A673 (cell line): ENCODE results near the gene SNX30. TPM values are rescaled to one million over a fixed set of nuclear protein-coding genes. Genes with fewer than 3 reads are reported as not detected.

ENCODE experiments used
- BruUV-seq: library from RNA; stranded (reverse); fragments of 400-500 nt; replicated peaks from 2 replicates; lab custom pipeline; 2021; lab: Mats Ljungman, UMichigan
- CTCF ChIA-PET: fragments of 300-600 bp; sonication (Branson Sonifier 250); formaldehyde crosslinking; loops from one replicate; lab custom pipeline; 2022; ENCODE audit warnings: antibody characterized with exemption; lab: Charles Lee
- POLR2A ChIA-PET: fragments of 300-600 bp; sonication (Branson Sonifier 250); formaldehyde crosslinking; loops from one replicate; lab custom pipeline; 2022; ENCODE audit warnings: antibody characterized with exemption; ENCODE audit not compliant: low non-redundant PET; lab: Charles Lee
- DNase-seq: peaks from one replicate; pipeline ENCODE4 v3.0.0-alpha.2; 2015; ENCODE audit warnings: low spot score
- H3K27ac ChIP-seq: fragments of 200-600 bp; sonication (generic); 2 replicates; pipeline ENCODE4 v1.5.1; 2016; ENCODE audit warnings: mixed run types, low read depth, mild to moderate bottlenecking, mixed read lengths, antibody characterized with exemption, low read length; ENCODE audit not compliant: poor library complexity, severe bottlenecking
- H3K27me3 ChIP-seq: fragments of 200-600 bp; sonication (generic); replicated peaks from 2 replicates; pipeline ENCODE4 v1.6.1; 2017; ENCODE audit warnings: mixed run types, low read depth, mild to moderate bottlenecking, mixed read lengths, antibody characterized with exemption, low read length; ENCODE audit not compliant: insufficient read depth, poor library complexity
- H3K36me3 ChIP-seq: fragments of 200-600 bp; sonication (generic); 2 replicates; pipeline ENCODE4 v1.6.1; 2016; ENCODE audit warnings: mixed run types, mild to moderate bottlenecking, mixed read lengths, antibody characterized with exemption, low read length; ENCODE audit not compliant: insufficient read depth, poor library complexity, severe bottlenecking
- H3K4me1 ChIP-seq: fragments of 200-600 bp; sonication (generic); 2 replicates; pipeline ENCODE4 v1.6.1; 2017; ENCODE audit warnings: mixed run types, mild to moderate bottlenecking, mixed read lengths, antibody characterized with exemption, low read length; ENCODE audit not compliant: insufficient read depth, poor library complexity, severe bottlenecking
- H3K4me3 ChIP-seq: fragments of 200-600 bp; sonication (generic); 2 replicates; pipeline ENCODE4 v1.5.1; 2016; ENCODE audit warnings: low read depth, mixed run types, mild to moderate bottlenecking, mixed read lengths, low read length; ENCODE audit not compliant: poor library complexity, severe bottlenecking
- H3K9me3 ChIP-seq: fragments of 200-600 bp; sonication (generic); 2 replicates; pipeline ENCODE4 v1.6.1; 2016; ENCODE audit warnings: mixed run types, low read depth, mild to moderate bottlenecking, mixed read lengths, antibody characterized with exemption, low read length; ENCODE audit not compliant: poor library complexity, severe bottlenecking
- EZH2 ChIP-seq: fragments of 200-600 bp; sonication (generic); IDR thresholded peaks from 2 replicates; pipeline ENCODE4 v1.6.1; 2017; ENCODE audit warnings: borderline replicate concordance, low read depth, mild to moderate bottlenecking, mixed read lengths, antibody characterized with exemption, low read length; ENCODE audit not compliant: poor library complexity, severe bottlenecking
- intact Hi-C: fragments of 100-400 bp; cut with micrococcal nuclease; formaldehyde crosslinking; loops from one replicate; pipeline ENCODE4 v1.10.0; 2022; ENCODE audit not compliant: unreplicated experiment
- total RNA-seq: library from RNA; stranded (reverse); gene quantifications from 2 replicates; pipeline ENCODE4 v1.2.3, GENCODE V29; 2021
- TF ChIP-seq, protein P1 (sequence below): fragments of 300-800, 200-600 bp; sonication (generic); conservative IDR thresholded peaks from 2 replicates; pipeline ENCODE4 v1.5.1; 2017; ENCODE audit warnings: low read depth, mild to moderate bottlenecking, antibody characterized with exemption, low read length, moderate library complexity, mixed read lengths

SNX30 gene
- total RNA-seq, 1 experiment from 2014 or later = 6.1 TPM

DNA sequence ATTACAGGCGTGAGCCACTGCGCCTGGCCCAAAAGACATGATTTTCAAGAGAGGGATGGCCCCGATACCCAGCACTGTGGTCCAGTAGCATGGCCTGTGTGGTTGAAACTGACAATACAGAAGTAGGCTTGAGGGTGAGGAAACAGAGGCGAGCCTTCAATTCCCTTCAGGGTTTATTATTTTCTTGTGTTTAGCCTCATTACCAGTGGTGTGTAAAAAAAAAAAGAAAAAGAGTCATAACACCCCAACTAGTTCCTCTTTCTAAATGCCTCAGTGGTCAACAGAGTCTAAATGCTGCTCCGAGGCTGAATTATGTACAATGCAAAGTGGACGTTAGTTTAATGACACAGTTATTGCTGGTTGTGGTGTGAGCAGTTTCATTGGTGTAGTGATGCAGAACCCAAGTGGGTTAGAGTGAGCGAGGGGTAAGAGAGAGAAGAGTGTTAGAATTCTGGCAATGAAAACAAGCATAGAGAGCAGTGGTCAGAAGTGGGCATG, 58.8 kb downstream of the SNX30 start:
- H3K9me3 ChIP-seq = no peaks in the 10 kb centered on the region
- TF ChIP-seq, protein P1, sequence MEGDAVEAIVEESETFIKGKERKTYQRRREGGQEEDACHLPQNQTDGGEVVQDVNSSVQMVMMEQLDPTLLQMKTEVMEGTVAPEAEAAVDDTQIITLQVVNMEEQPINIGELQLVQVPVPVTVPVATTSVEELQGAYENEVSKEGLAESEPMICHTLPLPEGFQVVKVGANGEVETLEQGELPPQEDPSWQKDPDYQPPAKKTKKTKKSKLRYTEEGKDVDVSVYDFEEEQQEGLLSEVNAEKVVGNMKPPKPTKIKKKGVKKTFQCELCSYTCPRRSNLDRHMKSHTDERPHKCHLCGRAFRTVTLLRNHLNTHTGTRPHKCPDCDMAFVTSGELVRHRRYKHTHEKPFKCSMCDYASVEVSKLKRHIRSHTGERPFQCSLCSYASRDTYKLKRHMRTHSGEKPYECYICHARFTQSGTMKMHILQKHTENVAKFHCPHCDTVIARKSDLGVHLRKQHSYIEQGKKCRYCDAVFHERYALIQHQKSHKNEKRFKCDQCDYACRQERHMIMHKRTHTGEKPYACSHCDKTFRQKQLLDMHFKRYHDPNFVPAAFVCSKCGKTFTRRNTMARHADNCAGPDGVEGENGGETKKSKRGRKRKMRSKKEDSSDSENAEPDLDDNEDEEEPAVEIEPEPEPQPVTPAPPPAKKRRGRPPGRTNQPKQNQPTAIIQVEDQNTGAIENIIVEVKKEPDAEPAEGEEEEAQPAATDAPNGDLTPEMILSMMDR = no peak
- no peak overlapping the region for H3K4me3 ChIP-seq
- BruUV-seq = no TSS peak
- H3K36me3 ChIP-seq = no peaks in the 10 kb centered on the region
- no peaks in the 10 kb centered on the region for H3K27me3 ChIP-seq
- no peak for DNase-seq
- H3K27ac ChIP-seq = no peak overlapping the region
- intact Hi-C loops = no loop called here
- POLR2A ChIA-PET = no interaction called here
- CTCF ChIA-PET = no interaction called here
- no peaks in the 10 kb centered on the region for H3K4me1 ChIP-seq

DNA sequence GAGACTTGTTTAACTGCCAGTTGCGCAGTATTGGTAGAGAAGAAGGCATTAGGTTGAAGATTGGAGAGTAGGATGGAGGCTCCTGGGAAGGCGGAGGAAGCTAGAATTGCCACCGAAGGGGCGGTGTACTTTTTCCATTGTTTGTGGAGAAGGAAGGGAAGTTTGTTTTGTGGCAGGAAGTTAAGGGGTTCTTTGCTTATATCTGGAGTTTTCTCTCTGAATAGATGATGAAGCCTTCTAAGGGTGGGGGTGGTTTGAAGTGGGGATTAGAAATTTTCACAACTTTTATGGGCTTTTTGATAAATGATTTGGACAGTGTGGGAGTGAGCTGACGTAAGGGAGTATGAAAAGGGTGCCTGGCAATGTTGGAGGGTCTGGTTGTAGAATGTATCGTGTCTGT, 59.3 kb downstream of the SNX30 start:
- DNase-seq = no peak
- intact Hi-C loops = loop anchor here (10.0 kb wide), 1 partner anchor 45 kb away; no protein-coding TSS in a partner anchor
- Histone ChIP-seq H3K9me3 (no peaks in the 10 kb centered on the region), H3K36me3 (no peaks in the 10 kb centered on the region), H3K4me3 (no peak overlapping the region), H3K27ac (no peak overlapping the region), H3K27me3 (no peaks in the 10 kb centered on the region), H3K4me1 (no peaks in the 10 kb centered on the region)
- POLR2A ChIA-PET = no interaction called here
- TF ChIP-seq, protein P1 = no peak
- no peak for TF ChIP-seq EZH2
- CTCF ChIA-PET = no interaction called here
- BruUV-seq = no TSS peak

DNA sequence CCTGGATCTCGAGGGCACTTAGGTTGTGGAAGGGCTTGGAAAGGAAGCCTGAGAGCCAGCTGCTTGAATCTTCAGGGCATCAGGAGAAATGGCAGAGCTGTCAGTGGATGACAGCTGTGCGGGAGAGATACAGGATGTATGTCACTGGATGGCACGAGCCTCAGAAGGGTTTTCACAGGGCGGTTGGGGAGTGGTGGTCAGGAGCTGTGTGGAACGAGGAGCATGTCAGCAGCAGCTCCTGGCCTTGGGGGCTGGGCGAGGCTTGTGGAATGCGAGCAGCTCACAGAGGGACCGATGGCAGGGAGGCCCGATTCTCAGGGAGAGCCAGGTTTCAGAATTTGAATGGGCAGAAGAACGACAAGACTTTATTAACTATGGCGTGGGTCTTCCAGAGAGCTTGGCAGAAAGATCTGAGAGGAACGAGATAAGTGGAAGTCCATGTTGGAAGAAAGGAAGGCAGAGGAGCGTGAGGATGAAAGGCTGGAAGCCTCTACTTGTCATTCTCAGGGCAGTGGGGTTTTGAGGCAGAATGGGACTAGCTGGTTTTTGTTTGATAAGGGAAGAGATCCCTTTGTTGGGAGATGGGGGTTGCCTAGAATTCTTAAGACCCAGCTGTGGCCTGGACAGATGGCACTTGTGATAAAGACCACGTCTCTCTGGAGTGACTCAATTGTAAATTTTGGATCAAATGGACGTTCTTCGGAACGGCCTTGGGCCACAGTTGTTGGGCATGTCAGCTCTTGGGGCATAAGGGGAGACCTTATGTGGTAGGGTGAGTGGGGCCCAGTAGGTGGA, 60.3 kb downstream of the SNX30 start:
- no TSS peak for BruUV-seq

More for the DNA sequence above, 60.3 kb downstream of the SNX30 start:
- Histone ChIP-seq H3K9me3 (no peaks in the 10 kb centered on the region), H3K27ac (no peak overlapping the region), H3K27me3 (no peaks in the 10 kb centered on the region), H3K4me1 (no peaks in the 10 kb centered on the region), H3K36me3 (no peaks in the 10 kb centered on the region), H3K4me3 (no peak overlapping the region)
- ChIA-PET CTCF (no interaction called here), POLR2A (no interaction called here)
- intact Hi-C loops = loop anchor here (10.0 kb wide), 1 partner anchor 46 kb away; no protein-coding TSS in a partner anchor
- DNase-seq = no peak
- TF ChIP-seq, protein P1 = no peak
- TF ChIP-seq EZH2 = no peak
